GM19467 (cell line): ENCODE results near the gene TNP2.

Experiments
- ATAC-seq: cut with Tn5 transposase; IDR thresholded peaks from one replicate; pipeline ENCODE4 v1.9.1; 2021; ENCODE audit warnings: mild to moderate bottlenecking, moderate library complexity; ENCODE audit not compliant: unreplicated experiment

Gene TNP2

DNA sequence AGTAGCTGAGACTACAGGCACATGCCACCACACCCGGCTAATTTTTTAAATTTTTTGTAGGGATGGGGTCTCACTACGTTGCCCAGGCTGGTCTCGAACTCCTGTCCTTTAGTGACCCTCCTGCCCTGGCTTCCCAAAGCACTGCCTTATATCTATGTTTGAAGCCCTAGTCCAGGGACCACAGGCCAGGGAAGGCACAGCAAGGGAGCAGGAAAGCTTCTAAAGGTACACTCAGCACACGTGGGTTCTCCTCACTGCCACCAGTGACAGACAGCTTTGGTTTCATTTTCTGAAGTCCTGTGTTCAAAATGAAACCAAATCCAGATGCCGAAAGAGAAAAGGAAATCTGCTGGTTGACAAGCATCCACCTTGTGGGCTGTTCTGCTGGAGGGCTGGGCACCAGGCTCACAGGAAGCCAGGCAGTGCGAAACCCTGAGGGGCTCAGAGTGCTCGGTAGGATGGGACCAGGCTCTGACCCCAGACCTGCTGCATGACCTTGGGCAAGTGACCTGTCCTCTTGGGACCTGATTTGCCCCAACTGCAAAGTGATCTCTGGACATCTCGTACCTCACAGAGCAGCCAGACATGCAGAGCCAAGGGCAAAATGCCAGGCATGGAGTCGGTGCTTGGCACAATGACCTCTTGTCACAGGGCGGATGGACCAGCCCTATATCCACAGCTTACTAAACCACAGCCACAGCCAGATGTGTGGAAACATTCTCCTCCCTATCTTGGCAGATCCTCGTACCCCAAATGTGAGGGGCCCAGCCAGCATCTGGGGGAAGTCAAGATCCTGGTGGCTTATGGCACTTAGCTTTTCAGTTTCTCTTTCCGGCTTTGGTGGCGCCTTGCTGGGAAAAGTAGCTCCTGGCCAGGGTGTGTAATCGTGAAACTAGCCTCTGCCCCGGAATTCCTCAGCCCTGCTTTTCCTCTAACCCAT, 10.3 kb downstream of the TNP2 start:
- ATAC-seq, result no peak

GRCh38 chr16:11257131-11257938, 11.8 kb downstream of the TNP2 start:
- no peak for ATAC-seq

DNA sequence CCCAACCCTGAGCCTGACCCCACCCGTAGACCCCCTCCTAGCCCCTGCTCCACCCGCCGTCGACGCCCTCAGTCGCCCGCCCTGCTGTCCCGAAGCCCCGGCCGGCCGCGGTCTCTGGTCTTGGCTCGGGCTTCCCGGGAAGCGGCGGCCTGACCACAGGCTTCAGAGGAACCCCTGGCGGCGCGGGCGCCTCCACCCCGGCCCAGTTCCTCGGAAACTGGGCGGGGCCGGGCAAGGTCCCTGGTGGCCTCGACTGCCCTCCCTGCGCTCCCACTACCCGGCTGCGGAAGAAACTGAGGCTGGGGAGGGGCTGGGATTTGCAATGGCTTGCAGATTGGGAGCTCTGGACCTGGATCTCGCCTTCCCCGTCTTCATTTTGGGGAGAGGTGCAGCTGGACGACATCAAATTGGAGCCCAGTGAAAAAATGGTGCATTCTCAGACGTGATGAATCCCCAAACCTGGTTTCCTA, 12.4 kb downstream of the TNP2 start:
- ATAC-seq, result no peak

DNA sequence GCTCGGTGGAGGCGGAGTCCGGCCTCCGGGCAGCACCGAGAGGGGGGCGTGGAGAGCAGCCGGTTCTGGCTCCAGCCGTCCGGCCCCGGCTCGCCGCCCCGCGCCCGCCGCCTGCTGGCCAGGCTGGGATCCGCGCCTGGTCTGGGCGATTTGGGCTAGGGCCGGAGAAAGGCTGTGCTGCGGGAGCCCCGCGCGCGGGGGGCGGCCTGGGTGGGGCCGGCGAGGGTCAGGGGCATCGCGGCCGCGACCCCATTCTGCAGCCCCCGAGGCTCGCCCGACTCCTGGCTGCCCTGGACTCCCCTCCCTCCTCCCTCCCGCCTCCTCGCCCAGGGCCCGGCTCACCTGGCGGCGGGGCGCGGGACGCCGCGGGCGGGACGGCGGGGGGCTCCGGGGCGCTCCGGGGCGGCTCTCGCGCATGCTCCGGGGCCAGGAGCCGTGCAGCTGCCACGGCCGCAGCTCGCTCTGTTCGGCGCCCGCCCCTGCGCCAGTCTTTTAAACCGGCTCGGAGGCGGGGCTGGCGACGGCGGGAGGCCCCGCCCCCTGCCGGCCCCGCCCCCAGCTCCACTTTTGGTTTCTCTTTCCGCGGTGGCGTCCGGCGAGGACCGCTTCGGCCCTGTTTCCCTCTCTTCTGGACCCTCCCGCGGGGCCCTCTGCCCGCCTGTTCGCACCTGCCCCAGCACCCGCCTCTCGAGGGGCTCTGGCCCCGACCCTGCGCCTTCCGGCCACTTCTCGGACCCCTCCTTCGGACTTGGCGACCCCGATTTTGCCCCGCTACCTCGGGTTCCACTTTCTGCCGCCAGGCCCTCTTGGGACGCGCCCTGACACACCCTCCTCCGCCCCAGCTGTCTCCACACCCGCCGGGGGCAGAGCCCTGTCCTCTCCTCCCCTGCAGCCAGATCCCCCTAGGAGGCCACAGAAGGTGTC, 13.1 kb downstream of the TNP2 start, which contains the start of gene SOCS1:
TSS of gene SOCS1 (minus strand) at position 468 of the 924 bp plus-strand sequence. CDS start 726 bp downstream, outside the sequence.
- peak; percentile 47 for ATAC-seq

- ATAC-seq, result no peak
Measured at GRCh38 chr16:11254913-11255736, 14.0 kb downstream of the TNP2 start.

- ATAC-seq, result no peak
Measured at GRCh38 chr16:11253995-11254912, 14.9 kb downstream of the TNP2 start.

GRCh38 chr16:11253009-11253994, 15.8 kb downstream of the TNP2 start:
- ATAC-seq, result no peak

- no peak for ATAC-seq
Measured at GRCh38 chr16:11252482-11252931, 16.6 kb downstream of the TNP2 start.

DNA sequence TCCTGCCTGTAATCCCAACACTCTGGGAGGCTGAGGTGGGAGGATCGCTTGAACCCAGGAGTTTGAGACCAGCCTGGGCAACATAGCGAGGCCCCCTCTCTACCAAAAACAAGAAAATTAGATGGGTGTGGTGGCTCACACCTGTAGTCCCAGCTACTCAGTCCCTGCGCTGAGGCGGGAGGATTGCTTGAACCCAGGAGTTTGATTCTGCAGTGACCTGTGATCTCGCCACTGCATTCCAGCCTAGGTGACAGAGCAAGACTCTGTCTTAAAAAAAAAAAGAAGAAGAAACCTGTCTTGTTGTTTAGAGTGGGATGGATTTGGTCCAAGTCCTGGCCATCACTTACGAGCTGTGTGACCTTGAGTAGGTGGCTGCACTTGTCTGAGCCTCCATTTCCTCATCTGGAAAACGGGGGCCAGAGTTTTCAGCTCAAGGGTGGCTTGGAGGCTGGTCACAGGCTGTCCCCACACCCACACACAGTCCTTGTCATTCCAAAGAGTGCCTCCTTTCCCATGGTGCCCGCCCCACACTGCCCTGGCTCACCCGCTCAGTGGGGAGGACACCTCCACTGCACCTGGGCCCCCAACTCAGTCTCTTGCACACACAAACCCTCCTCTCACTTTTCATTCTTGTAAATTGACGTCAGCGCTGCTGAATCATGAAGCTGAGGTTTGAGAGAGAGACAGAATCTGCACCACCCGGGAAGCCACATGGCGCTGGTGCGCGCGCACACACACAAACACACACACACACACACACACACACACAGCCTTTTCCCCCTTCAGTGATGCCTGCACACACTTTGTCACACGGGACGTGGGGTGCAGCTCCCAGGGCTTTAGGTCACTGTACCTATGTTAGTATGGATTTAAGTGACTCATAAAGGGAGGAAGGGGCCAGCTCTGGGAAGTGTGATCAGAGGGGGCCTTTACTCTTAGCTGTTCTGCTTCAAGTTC, 17.3 kb downstream of the TNP2 start:
- ATAC-seq, result no peak

GRCh38 chr16:11250786-11251524, 18.2 kb downstream of the TNP2 start:
- ATAC-seq, result no peak

DNA sequence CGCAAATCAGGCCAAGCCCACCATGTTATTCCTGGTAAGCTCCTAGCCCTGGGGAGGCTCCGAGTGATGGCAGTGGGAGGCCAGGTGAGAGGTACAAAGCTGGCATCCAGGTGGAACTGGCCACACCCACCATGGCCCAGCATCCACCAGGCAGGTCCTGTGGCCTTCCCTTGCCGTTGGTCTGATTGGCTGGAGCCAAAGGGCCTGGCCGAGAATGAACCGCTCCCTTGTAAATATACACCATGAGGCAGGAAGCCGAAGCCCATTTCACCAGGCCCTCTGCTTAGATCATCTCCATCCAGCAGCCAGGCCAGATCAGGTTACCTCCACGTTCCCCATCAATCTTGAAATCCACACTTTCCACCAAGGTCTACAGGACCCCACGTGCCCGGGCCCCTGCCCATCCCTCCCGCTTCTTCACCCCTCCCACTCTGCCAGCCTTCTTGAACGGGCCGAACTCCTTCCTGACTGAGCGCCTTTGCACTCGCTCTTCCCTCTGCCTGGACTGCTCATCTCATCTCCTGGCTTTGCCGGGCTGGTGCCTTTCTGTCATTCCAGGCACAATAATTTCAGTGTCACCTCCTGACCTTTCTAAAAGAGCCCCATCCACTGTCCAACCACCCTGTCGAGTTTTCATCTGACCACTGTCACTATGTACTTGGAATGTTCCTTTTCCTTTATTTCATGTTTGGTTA, 18.9 kb downstream of the TNP2 start:
- no peak for ATAC-seq

DNA sequence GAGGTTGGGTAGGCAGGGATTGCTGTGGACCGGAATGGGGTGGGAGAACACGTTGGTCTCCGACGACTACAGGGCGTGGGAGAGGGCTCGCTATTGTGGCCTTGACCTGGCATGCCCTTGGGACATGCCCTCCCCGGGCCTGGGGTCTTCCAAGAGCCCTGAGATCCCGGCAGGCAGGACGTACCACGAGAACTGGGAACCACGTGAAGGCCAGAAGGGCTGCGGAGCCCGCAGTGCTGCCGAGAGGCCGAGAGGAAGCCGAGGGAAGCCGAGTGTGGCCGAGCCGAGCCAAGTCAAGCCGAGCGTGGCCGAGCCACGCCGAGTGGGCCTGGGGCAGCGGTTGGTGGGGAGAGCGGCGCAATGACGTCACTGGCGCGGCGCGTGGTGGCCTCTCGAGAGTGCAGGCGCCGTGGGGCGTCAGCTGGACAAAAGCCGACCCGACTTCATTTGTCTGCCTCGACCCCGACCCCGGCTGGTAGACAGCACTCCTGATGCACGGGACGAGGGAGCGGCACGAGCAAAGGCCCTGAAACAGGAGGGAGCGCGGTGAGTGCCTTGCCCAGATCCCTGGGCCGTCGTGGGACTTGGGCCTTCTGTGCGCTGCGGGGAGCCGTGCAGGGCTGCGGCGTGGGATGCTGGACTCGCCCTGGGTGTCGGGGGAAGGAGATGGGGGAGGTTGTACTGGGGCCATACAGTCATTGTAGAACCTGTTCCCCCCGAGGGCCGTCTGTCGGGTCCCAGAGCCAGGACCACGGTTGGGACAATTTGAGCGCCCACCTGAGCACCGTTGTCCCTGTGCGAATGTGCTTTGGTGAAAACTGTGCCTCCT, 19.7 kb downstream of the TNP2 start:
- no peak for ATAC-seq

DNA sequence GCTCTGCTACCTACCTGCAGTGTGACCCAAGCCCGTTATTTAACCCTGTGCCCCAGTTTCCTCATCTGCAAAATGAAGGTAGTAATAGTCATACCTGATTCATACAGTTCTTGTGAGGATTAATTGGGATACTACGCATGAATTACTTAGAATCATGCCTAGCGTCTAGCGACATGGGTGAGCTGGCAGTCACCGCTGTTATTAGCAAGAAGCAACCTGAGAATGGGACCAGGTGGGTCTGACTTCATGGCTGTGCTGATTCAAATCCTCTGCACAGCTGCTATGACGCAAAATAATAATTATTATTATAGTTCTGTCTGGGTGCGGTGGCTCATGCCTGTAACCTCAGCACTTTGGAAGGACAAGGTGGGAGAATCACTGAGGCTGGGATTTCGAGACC, 21.0 kb downstream of the TNP2 start:
- no peak for ATAC-seq

GRCh38 chr16:11245988-11246387, 23.1 kb downstream of the TNP2 start:
- no peak for ATAC-seq
